Measurements from ENCODE around the gene SMARCA2.

- no peak for TF ChIP-seq POLR2AphosphoS5 (IDR thresholded peaks at IDR 0.05; ENCODE audit: low read depth, low read length)
- TF ChIP-seq TAF1 (IDR thresholded peaks at IDR 0.05; ENCODE audit: borderline replicate concordance, insufficient read depth, low read length) = no peak
Measured at GRCh38 chr9:2190939-2191608, 175.9 kb downstream of the SMARCA2 start.
